Cerebellar cortex (tissue), 1 donor: Measurements from ENCODE around the gene SCYGR1.
"Not testable (repeated sequence)": the region's sequence is repeated elsewhere in the genome, so short reads cannot be mapped to it uniquely, and the experiment has no call there.

ENCODE experiments used
- DNase-seq: peaks from one replicate; pipeline ENCODE4 v3.0.0-alpha.2; 2015; ENCODE audit warnings: low spot score

The SCYGR1 gene

GRCh38 chr2:227387583-227387982 lies at the start of gene SCYGR1:
SCYGR1 (minus strand) TSS chr2:227387949; CDS start chr2:227387949, 0 bp downstream.
- not testable (repeated sequence) for DNase-seq

GRCh38 chr2:227436436-227437174 lies 48.9 kb upstream of the SCYGR1 start:
- DNase-seq = no peak

- DNase-seq = no peak
These were observed 45.4 kb upstream of the SCYGR1 start for GRCh38 chr2:227433171-227433570.

- no peak for DNase-seq
These were observed 42.9 kb upstream of the SCYGR1 start for GRCh38 chr2:227430639-227431038.

GRCh38 chr2:227428731-227429285 lies 41.1 kb upstream of the SCYGR1 start:
- DNase-seq = no peak

- no peak for DNase-seq
These were observed 36.1 kb upstream of the SCYGR1 start for GRCh38 chr2:227423656-227424499.

- no peak for DNase-seq
These were observed 32.6 kb upstream of the SCYGR1 start for GRCh38 chr2:227420087-227421052.

GRCh38 chr2:227416701-227417100 lies 29.0 kb upstream of the SCYGR1 start:
- no peak for DNase-seq

- no peak for DNase-seq
These were observed 28.0 kb upstream of the SCYGR1 start for GRCh38 chr2:227415538-227416424.

- DNase-seq = no peak
These were observed 27.1 kb upstream of the SCYGR1 start for GRCh38 chr2:227414846-227415245.

- no peak for DNase-seq
These were observed 25.6 kb upstream of the SCYGR1 start for GRCh38 chr2:227413371-227413770.

- DNase-seq = no peak
These were observed 25.1 kb upstream of the SCYGR1 start for GRCh38 chr2:227412877-227413276.

- DNase-seq = no peak
These were observed 24.2 kb upstream of the SCYGR1 start for GRCh38 chr2:227411990-227412350.

GRCh38 chr2:227411320-227411989 lies 23.7 kb upstream of the SCYGR1 start:
- no peak for DNase-seq

GRCh38 chr2:227410191-227410590 lies 22.4 kb upstream of the SCYGR1 start:
- DNase-seq = no peak

- peak; percentile 73 for DNase-seq
These were observed 19.9 kb upstream of the SCYGR1 start for GRCh38 chr2:227407591-227408151.

GRCh38 chr2:227406177-227407031 lies 18.7 kb upstream of the SCYGR1 start:
- DNase-seq = peak; percentile 90

- DNase-seq = no peak
These were observed 17.0 kb upstream of the SCYGR1 start for GRCh38 chr2:227404585-227405271.
